Adipocyte (in vitro differentiated cells): ENCODE data around the gene SLC29A4.
"Not testable (repeated sequence)": the region's sequence is repeated elsewhere in the genome, so short reads cannot be mapped to it uniquely, and the experiment has no call there.

Experiments
- DNase-seq: peaks from one replicate; pipeline ENCODE4 v3.0.0-alpha.2; 2015; ENCODE audit warnings: low read depth
- H3K27me3 ChIP-seq: replicated peaks from 2 replicates; pipeline ENCODE4 v1.7.0; 2013; ENCODE audit warnings: mild to moderate bottlenecking, low read length, moderate library complexity; ENCODE audit not compliant: control insufficient read depth, insufficient read depth
- H3K36me3 ChIP-seq: 2 replicates; pipeline ENCODE4 v1.7.0; 2013; ENCODE audit warnings: low read length, mild to moderate bottlenecking, moderate library complexity; ENCODE audit not compliant: control insufficient read depth, insufficient read depth, severe bottlenecking
- H3K4me1 ChIP-seq: 2 replicates; pipeline ENCODE4 v1.7.0; 2013; ENCODE audit warnings: mild to moderate bottlenecking, low read length, moderate library complexity; ENCODE audit not compliant: control insufficient read depth, insufficient read depth
- H3K4me3 ChIP-seq: 2 replicates; pipeline ENCODE4 v1.7.0; 2013; ENCODE audit warnings: mild to moderate bottlenecking, low read length, moderate library complexity
- H3K9ac ChIP-seq: 2 replicates; pipeline ENCODE4 v1.7.0; 2013; ENCODE audit warnings: mild to moderate bottlenecking, low read length, moderate library complexity
- H3K9me3 ChIP-seq: 2 replicates; pipeline ENCODE4 v1.7.0; 2013; ENCODE audit warnings: mild to moderate bottlenecking, low read length, moderate library complexity; ENCODE audit not compliant: control insufficient read depth

The SLC29A4 gene

GRCh38 chr7:5302577-5302976, 19.8 kb downstream of the SLC29A4 start:
- Histone ChIP-seq H3K9me3 (no peaks in the 10 kb centered on the region), H3K4me1 (no peaks in the 10 kb centered on the region), H3K9ac (no peak overlapping the region), H3K27me3 (no peaks in the 10 kb centered on the region), H3K4me3 (no peak overlapping the region), H3K36me3 (peaks cover 2% of the 10 kb centered on the region)
- DNase-seq = no peak

GRCh38 chr7:5303061-5303460, 20.3 kb downstream of the SLC29A4 start:
- Histone ChIP-seq H3K9me3 (no peaks in the 10 kb centered on the region), H3K4me3 (no peak overlapping the region), H3K9ac (no peak overlapping the region), H3K27me3 (no peaks in the 10 kb centered on the region), H3K4me1 (no peaks in the 10 kb centered on the region), H3K36me3 (peaks cover 7% of the 10 kb centered on the region)
- DNase-seq = no peak

GRCh38 chr7:5303591-5304505, 21.1 kb downstream of the SLC29A4 start:
- no peak for DNase-seq
- Histone ChIP-seq H3K27me3 (no peaks in the 10 kb centered on the region), H3K36me3 (peaks cover 12% of the 10 kb centered on the region), H3K4me1 (no peaks in the 10 kb centered on the region), H3K9me3 (no peaks in the 10 kb centered on the region), H3K9ac (no peak overlapping the region), H3K4me3 (no peak overlapping the region)

- DNase-seq, H3K9ac ChIP-seq, H3K9me3 ChIP-seq, H3K4me1 ChIP-seq, H3K4me3 ChIP-seq, H3K27me3 ChIP-seq: not testable (repeated sequence)
- peaks cover 12% of the 10 kb centered on the region for H3K36me3 ChIP-seq
Measured at GRCh38 chr7:5305050-5305449, 22.3 kb downstream of the SLC29A4 start.

- DNase-seq, H3K9ac ChIP-seq, H3K27me3 ChIP-seq, H3K4me1 ChIP-seq, H3K9me3 ChIP-seq, H3K4me3 ChIP-seq: not testable (repeated sequence)
- peaks cover 27% of the 10 kb centered on the region for H3K36me3 ChIP-seq
Measured at GRCh38 chr7:5307221-5308142, 24.7 kb downstream of the SLC29A4 start.

GRCh38 chr7:5309146-5309545, 26.4 kb downstream of the SLC29A4 start:
- Histone ChIP-seq H3K36me3 (peaks cover 34% of the 10 kb centered on the region), H3K9me3 (no peaks in the 10 kb centered on the region), H3K27me3 (no peaks in the 10 kb centered on the region), H3K4me3 (no peak overlapping the region), H3K9ac (no peak overlapping the region), H3K4me1 (no peaks in the 10 kb centered on the region)
- no peak for DNase-seq

- H3K9ac ChIP-seq = no peak overlapping the region
- H3K4me1 ChIP-seq = no peaks in the 10 kb centered on the region
- H3K9me3 ChIP-seq = no peaks in the 10 kb centered on the region
- H3K27me3 ChIP-seq = no peaks in the 10 kb centered on the region
- DNase-seq = no peak
- no peak overlapping the region for H3K4me3 ChIP-seq
- H3K36me3 ChIP-seq = peaks cover 45% of the 10 kb centered on the region
Measured at GRCh38 chr7:5310822-5311405, 28.2 kb downstream of the SLC29A4 start.

GRCh38 chr7:5312276-5313070, 29.7 kb downstream of the SLC29A4 start:
- H3K27me3 ChIP-seq, H3K9me3 ChIP-seq, H3K9ac ChIP-seq, H3K4me3 ChIP-seq, H3K4me1 ChIP-seq, DNase-seq: not testable (repeated sequence)
- H3K36me3 ChIP-seq = peaks cover 53% of the 10 kb centered on the region

- not testable (repeated sequence) for DNase-seq, H3K9me3 ChIP-seq, H3K4me1 ChIP-seq, H3K4me3 ChIP-seq, H3K9ac ChIP-seq, H3K27me3 ChIP-seq
- H3K36me3 ChIP-seq = peaks cover 45% of the 10 kb centered on the region
Measured at GRCh38 chr7:5313076-5313885, 30.5 kb downstream of the SLC29A4 start.

- Histone ChIP-seq H3K36me3 (peaks cover 53% of the 10 kb centered on the region), H3K9me3 (no peaks in the 10 kb centered on the region), H3K27me3 (no peaks in the 10 kb centered on the region), H3K9ac (no peak overlapping the region), H3K4me3 (no peak overlapping the region), H3K4me1 (no peaks in the 10 kb centered on the region)
- no peak for DNase-seq
Measured at GRCh38 chr7:5314864-5315263, 32.1 kb downstream of the SLC29A4 start.
